Sigmoid colon (tissue), 7 donors: ENCODE measurements around the gene TPM1. TPM values are rescaled to one million over a fixed set of nuclear protein-coding genes. Genes with fewer than 3 reads are reported as not detected.

ENCODE experiments used
- DNase-seq: peaks from one replicate; pipeline ENCODE4 v3.0.0-alpha.2; 2019
- H3K27ac ChIP-seq, 4 donors: fragments of 200-600 bp; sonication (generic); one replicate each; pipeline ENCODE4 v1.5.1; 2016 to 2019; ENCODE audit warnings: mild to moderate bottlenecking in 1 of 4
- H3K27me3 ChIP-seq, 3 donors: fragments of 200-600 bp; sonication (generic); one replicate each; pipeline ENCODE4 v1.5.1; 2019; ENCODE audit warnings: mild to moderate bottlenecking in 1 of 3
- H3K36me3 ChIP-seq, 4 donors: fragments of 200-600 bp; sonication (generic); one replicate each; pipeline ENCODE4 v1.5.1; 2016 to 2019
- H3K4me1 ChIP-seq, 4 donors: fragments of 200-600 bp; sonication (generic); one replicate each; pipeline ENCODE4 v1.5.1; 2017 to 2019
- H3K4me3 ChIP-seq, 4 donors: fragments of 200-600 bp; sonication (generic); one replicate each; pipeline ENCODE4 v1.5.1; 2017 to 2019; ENCODE audit warnings: mild to moderate bottlenecking in 2 of 4, moderate library complexity in 1 of 4
- H3K9me3 ChIP-seq, 4 donors: fragments of 200-600 bp in 3 of 4; sonication (generic) in 3 of 4; one replicate each; pipeline versions ENCODE4 v1.5.1 to v1.6.1; 2013 to 2019
- CTCF ChIP-seq, 4 experiments: fragments of 450-650 bp in 3 of 4; fragments of 200-600 bp in 1 of 4; IDR thresholded peaks; one replicate each; pipeline ENCODE4 v1.5.1; 2016 to 2019; ENCODE audit warnings: antibody characterized with exemption in 4 of 4, mild to moderate bottlenecking in 3 of 4, moderate library complexity in 2 of 4
- EP300 ChIP-seq, 4 donors: sonication (generic); formaldehyde crosslinking; IDR thresholded peaks; one replicate each; pipeline ENCODE4 v1.6.1; 2017; ENCODE audit warnings: antibody characterized with exemption in 4 of 4
- POLR2A ChIP-seq, 2 donors: fragments of 450-650 bp; IDR thresholded peaks; one replicate each; pipeline ENCODE4 v1.6.1; 2016; ENCODE audit warnings: antibody characterized with exemption in 2 of 2, mild to moderate bottlenecking in 2 of 2, moderate library complexity in 2 of 2
- POLR2AphosphoS5 ChIP-seq, 4 donors: sonication (generic); formaldehyde crosslinking; IDR thresholded peaks; one replicate each; pipeline ENCODE4 v1.6.1; 2017; ENCODE audit warnings: antibody characterized with exemption in 4 of 4
- WGBS, 2 donors: extraction: QIAGEN DNeasy Blood & Tissue Kit; methylation state at CpG; one replicate each; pipeline ENCODE4 v1.1.7; 2013; 5-methylcytosine and 5-hydroxymethylcytosine counted together
- intact Hi-C: fragments of 100-400 bp; cut with DNase I; formaldehyde crosslinking; loops from one replicate; pipeline ENCODE4 v1.15.1; 2023
- polyA plus RNA-seq, 3 donors: library from polyadenylated mRNA; stranded (reverse); fragments of 200-250 nt; gene quantifications; one replicate each; pipeline ENCODE4 v1.2.3, GENCODE V29; 2013
- total RNA-seq, 4 donors: library from RNA; depleted of rRNA; stranded (reverse); fragments of >200 nt; gene quantifications; one replicate each; pipeline ENCODE4 v1.1.0, GENCODE V29; 2016
- donor health status: healthy with polysubstance abuse.
- donor health status: Bipolar disorder and iron deficiency.
- donor health status: healthy.

Gene TPM1
- total and polyA plus RNA-seq, 7 donors, result 438 to 4,179 (median 2,634) TPM

- TF ChIP-seq EP300 (IDR thresholded peaks at IDR 0.05) (no peak), POLR2A (IDR thresholded peaks at IDR 0.05) (no peak), CTCF (IDR thresholded peaks at IDR 0.05) (no peak), POLR2AphosphoS5 (IDR thresholded peaks at IDR 0.05) (no peak)
- no peak for DNase-seq
- H3K4me3 ChIP-seq, result no peak overlapping the region
- peaks cover 0 to 10% (median 0%) of the 10 kb centered on the region in 4 donors for H3K4me1 ChIP-seq
- H3K36me3 ChIP-seq, result no peaks in the 10 kb centered on the region
- 92% methylated on average over 7 of the region's 7 CpGs for WGBS, 2 donors
- no peak overlapping the region for H3K27ac ChIP-seq
- intact Hi-C loops, result no loop called here
- H3K27me3 ChIP-seq, result no peaks in the 10 kb centered on the region
- H3K9me3 ChIP-seq, result no peaks in the 10 kb centered on the region
These were observed 21.7 kb upstream of the TPM1 start for GRCh38 chr15:63020759-63021430.

GRCh38 chr15:63022181-63022580, 20.4 kb upstream of the TPM1 start:
- TF ChIP-seq POLR2A (IDR thresholded peaks at IDR 0.05) (no peak), POLR2AphosphoS5 (IDR thresholded peaks at IDR 0.05) (no peak), EP300 (IDR thresholded peaks at IDR 0.05) (no peak), CTCF (IDR thresholded peaks at IDR 0.05) (no peak)
- DNase-seq, result no peak
- intact Hi-C loops, result no loop called here
- Histone ChIP-seq H3K9me3 (no peaks in the 10 kb centered on the region), H3K4me3 (no peak overlapping the region), H3K27me3 (no peaks in the 10 kb centered on the region), H3K36me3 (no peaks in the 10 kb centered on the region), H3K27ac (no peak overlapping the region), H3K4me1 (peaks cover 0 to 10% (median 0%) of the 10 kb centered on the region in 4 donors)
- WGBS, 2 donors, result 67 to 78% methylated on average over 2 of the region's 2 CpGs

GRCh38 chr15:63022663-63023062, 19.9 kb upstream of the TPM1 start:
- H3K27me3 ChIP-seq, result no peaks in the 10 kb centered on the region

GRCh38 chr15:63023351-63023945, 19.1 kb upstream of the TPM1 start:
- 83 to 84% methylated on average over 3 of the region's 3 CpGs for WGBS, 2 donors
- intact Hi-C loops, result no loop called here
- H3K4me1 ChIP-seq, result peaks cover 0 to 10% (median 0%) of the 10 kb centered on the region in 4 donors
- H3K36me3 ChIP-seq, result no peaks in the 10 kb centered on the region
- no peak for DNase-seq
- TF ChIP-seq EP300 (IDR thresholded peaks at IDR 0.05) (no peak), POLR2A (IDR thresholded peaks at IDR 0.05) (no peak), CTCF (IDR thresholded peaks at IDR 0.05) (no peak), POLR2AphosphoS5 (IDR thresholded peaks at IDR 0.05) (no peak)
- no peak overlapping the region for H3K4me3 ChIP-seq
- peak overlapping the region in 1 of 4 donors; percentile 16 for H3K27ac ChIP-seq
- H3K9me3 ChIP-seq, result no peaks in the 10 kb centered on the region
- H3K27me3 ChIP-seq, result no peaks in the 10 kb centered on the region

More at GRCh38 chr15:63022663-63023062, 19.9 kb upstream of the TPM1 start:
- TF ChIP-seq POLR2A (IDR thresholded peaks at IDR 0.05) (no peak), EP300 (IDR thresholded peaks at IDR 0.05) (no peak), CTCF (IDR thresholded peaks at IDR 0.05) (no peak), POLR2AphosphoS5 (IDR thresholded peaks at IDR 0.05) (no peak)
- intact Hi-C loops, result no loop called here
- Histone ChIP-seq H3K9me3 (no peaks in the 10 kb centered on the region), H3K27ac (no peak overlapping the region), H3K4me3 (no peak overlapping the region), H3K36me3 (no peaks in the 10 kb centered on the region), H3K4me1 (peaks cover 0 to 10% (median 0%) of the 10 kb centered on the region in 4 donors)
- DNase-seq, result no peak
